NCI-H345 (cell line): ENCODE measurements around the gene GOLGA6L6.
"Not testable (repeated sequence)": the region's sequence is repeated elsewhere in the genome, so short reads cannot be mapped to it uniquely, and the experiment has no call there.

Experiments
- DNase-seq: peaks from one replicate; lab custom pipeline; 2025; lab: John Stamatoyannopoulos, UW

Gene GOLGA6L6, protein sequence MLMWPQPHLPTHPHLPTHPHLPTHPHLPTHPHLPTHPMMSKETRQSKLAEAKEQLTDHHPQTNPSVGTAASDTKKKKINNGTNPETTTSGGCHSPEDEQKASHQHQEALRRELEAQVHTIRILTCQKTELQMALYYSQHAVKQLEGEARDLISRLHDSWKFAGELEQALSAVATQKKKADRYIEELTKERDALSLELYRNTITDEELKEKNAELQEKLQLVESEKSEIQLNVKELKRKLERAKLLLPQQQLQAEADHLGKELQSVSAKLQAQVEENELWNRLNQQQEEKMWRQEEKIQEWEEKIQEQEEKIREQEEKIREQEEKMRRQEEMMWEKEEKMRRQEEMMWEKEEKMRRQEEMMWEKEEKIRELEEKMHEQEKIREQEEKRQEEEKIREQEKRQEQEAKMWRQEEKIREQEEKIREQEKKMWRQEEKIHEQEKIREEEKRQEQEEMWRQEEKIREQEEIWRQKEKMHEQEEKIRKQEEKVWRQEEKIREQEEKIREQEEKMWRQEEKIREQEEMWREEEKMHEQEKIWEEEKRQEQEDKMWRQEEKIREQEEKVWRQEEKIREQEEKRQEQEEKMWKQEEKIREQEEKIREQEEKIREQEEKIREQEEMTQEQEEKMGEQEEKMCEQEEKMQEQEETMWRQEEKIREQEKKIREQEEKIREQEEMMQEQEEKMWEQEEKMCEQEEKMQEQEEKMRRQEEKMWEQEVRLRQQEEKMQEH

DNA sequence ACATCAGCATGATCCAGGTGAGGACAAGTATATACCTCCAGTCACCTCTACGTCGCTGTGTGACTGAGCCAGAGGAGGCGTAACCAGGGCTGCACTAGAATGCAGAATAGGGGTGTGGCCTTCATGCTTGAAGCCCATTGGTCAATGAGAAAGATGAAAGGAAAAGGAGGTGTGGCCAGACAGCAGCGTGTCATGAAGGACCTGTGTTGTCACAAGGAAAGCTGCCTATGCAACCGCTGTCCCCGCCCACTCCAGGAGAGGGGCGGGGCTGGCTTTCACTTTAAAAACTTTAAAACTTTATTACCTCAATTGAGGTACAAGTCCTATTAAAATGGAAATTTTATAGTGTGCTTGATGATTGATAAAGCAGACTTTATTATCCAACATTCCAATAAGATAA lies at the start of gene GOLGA6L6:
TSS of gene GOLGA6L6 (minus strand) at position 101 of the 400 bp plus-strand sequence. CDS start at position 10, 91 bp downstream.
- not testable (repeated sequence) for DNase-seq

DNA sequence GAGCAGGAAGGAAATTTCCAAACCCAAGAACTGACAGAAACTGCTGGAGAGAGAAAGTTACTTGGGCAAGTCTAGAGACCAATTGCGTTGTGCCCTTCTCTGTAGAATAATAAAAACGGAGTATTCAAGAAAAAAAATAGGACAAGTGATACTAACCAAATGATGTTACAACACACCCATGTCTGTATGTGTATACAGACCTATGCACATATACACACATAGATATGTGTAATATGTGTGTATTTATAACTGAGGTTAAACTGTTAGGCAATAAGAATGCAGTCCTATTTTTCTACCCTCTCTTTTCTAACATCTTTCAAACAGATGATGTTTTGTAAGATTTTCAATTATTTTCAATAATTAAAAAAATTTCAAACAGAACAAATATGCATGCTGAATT lies 48.5 kb upstream of the GOLGA6L6 start:
- DNase-seq: not testable (repeated sequence)

DNA sequence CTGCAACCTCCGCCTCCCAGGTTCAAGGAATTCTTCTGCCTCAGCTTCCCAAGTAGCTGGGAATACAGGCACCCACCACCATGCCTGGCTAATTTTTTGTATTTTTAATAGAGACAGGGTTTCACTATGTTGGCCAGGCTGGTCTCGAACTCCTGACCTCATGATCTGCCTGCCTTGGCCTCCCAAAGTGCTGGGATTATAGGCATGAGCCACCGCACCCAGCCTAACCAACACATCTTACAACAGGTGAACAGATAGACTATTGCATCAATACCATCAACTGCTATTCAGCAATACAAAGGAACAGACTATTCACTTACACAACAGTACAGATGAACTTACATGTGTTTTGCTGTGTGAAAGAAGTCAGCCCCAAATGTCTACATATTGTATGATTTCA lies 45.2 kb upstream of the GOLGA6L6 start:
- not testable (repeated sequence) for DNase-seq

DNA sequence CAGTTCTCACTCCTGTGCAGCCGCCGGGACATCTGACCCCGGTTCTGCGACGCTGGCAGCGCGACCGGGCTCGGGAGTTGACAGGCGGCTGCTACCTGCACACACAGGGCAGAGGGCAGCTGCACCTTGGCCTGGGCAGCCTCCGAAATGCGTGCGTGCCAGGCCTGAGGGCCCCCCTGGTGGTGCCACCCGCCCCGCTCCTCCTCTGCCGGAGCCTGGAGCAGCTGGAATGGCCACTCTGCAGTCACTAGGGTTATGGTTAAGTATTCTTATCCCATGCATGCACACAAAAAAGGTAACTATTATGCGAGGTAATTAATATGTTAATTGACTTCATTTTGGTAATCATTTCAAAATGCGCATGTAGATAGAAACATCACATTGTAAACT lies 41.1 kb upstream of the GOLGA6L6 start:
- DNase-seq: not testable (repeated sequence)

DNA sequence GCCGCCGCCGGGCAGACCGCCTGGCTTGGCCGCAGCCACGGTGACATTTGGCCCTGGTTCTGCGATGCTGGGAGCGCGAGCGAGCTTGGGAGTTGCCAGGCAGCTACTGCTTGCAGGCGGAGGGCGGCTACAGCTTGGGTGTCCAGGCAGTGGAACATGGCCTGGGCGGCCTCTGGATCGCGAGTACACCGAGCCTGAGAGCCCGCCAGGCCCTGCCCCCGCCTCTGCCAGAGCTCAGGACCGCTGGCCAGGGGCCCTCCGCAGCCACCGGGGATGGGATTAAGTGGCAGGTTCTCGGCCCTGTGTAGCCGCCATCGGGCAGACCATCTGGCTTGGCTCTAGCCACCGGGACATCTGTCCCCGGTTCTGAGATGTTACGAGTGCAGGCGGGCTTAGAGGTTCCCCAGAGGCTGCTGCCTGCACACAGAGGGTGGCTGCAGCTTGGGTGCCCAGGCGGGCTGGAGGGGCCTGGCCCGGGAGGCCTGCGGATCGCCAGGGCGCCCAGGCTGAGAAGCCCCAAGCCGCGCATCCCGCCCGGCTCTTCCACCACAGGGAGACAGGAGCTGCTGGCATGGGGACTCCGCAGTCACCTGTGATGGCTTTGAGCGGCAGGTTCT lies 40.6 kb upstream of the GOLGA6L6 start:
- not testable (repeated sequence) for DNase-seq

DNA sequence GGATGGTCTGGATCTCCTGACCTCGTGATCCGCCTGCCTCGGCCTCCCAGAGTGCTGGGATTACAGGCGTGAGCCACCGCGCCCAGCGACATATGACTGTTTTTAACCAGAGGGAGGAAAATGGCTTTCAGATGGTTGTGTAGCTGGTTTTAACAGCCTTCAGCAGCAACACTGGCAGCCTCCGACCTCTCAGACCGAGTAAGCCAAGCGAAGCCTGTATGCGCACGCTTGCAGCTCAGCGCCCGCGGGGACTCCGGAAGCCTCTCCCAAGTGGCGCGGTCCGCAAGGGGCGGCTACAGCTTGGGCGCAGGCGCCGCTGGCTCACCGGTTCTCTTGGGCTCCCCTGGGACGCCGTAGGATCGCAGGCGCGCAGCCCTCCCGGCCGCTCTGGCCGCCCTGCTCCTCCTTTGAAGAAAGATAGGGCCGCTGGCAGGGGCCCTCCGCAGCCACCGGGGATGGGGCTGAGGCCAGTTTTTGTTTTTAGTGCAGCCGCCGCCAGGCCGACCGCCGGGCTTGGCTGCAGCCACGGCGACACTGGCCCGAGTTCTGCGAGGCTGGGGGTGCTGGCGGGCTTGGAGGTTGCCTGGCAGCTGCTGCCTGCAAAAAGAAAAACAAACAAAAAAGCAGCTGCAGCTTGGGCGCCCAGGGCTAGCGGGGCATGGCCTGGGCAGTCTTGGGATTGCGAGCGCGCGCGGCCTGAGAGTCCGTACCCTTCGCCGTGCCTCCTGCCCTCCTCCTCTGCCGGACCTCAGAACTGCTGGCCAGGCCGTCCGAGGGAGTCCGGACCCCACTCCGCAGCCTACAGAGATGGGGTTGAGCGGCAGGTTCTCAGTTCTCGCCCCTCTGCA lies 39.9 kb upstream of the GOLGA6L6 start:
- DNase-seq: not testable (repeated sequence)

DNA sequence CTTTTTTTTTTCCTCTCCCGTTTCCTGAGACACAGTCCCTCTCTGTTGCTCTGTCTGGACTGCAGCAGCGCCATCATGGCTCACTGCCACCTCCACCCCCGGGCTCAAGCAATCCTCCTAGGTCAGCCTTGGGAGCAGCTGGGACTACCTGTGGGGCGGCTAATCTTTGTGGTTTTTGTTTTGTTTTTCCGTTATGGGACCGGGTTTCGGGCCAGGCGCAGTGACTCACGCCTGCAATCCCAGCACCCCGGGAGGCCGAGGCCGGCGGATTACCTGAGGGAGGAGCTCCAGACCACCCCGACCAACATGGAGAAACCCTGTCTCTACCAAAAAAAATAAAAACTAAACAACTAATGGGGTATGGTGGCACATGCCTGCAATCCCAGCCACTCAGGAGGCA lies 38.1 kb upstream of the GOLGA6L6 start:
- not testable (repeated sequence) for DNase-seq

DNA sequence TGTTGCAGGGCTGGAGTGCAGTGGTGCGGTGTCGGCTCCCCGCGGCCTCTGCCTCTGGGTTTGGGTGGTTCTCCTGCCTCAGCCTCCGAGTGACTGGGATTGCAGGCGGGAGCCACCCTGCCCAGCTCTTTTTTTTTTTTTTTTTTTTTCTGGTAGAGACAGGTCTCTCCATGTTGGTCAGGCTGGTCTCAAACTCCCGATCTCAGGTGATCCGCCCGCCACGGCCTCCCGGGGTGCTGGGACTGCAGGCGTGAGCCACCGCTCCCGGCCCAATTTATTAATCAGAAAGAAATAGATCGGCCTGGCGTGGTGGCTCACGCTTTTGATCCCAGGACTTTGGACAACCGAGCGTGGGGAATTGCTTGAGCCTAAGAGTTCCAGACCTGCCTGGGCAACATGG lies 9.7 kb upstream of the GOLGA6L6 start:
- DNase-seq: not testable (repeated sequence)

DNA sequence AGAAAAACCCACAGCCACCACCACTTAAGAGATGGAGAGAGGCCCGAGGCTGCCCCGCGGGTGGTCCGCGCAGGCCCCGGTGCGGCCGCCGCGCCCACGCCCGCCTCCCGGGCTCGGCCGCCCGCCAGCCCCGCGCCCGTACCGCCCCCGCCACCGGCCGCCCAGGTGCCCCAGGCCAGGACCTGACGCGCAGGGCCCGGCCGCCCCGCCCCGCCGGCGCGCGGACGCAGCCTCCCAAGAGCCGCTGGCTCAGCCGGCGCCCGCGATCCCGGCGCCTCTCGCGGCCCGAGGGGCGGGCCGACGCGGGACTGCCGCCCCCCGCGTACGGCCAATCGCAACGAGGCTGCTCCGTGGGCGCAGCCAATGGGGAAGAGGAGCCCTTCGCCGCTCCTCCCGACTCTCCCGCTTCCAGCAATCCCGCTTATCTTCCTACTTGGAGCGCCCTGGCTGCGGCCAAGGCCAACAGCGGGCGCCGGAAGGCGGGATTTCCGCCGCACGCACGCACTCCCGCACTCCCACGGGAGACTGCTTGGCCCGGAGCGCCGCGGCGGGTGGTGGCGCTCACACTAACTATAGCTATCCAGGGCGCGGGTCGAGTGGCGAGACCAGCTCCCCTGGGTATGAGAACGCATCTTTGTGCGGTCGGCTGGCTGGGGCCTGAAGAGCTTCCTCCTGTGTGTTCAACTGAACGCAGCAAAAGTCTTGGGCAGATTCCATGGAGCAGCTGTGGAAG lies 35.5 kb downstream of the GOLGA6L6 start:
- not testable (repeated sequence) for DNase-seq

DNA sequence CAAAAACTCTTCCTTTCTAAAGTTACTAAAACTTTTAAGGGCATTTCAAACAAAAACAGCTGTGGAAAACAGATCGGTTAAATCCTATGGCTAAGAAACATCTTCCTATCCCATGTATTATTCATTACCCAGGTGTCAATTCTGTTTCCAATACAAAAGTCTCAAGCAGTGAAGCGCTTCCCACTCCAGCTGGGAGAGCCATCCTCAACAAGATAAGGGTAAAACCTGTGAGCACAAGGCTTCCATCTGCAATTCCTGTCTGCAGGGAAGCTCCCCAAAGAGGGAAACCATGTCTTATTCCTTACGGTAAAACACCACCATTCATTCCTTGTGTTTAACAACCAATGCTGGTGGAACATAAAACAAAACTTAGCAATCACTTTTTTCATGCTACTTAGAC lies 38.8 kb downstream of the GOLGA6L6 start:
- DNase-seq: not testable (repeated sequence)

DNA sequence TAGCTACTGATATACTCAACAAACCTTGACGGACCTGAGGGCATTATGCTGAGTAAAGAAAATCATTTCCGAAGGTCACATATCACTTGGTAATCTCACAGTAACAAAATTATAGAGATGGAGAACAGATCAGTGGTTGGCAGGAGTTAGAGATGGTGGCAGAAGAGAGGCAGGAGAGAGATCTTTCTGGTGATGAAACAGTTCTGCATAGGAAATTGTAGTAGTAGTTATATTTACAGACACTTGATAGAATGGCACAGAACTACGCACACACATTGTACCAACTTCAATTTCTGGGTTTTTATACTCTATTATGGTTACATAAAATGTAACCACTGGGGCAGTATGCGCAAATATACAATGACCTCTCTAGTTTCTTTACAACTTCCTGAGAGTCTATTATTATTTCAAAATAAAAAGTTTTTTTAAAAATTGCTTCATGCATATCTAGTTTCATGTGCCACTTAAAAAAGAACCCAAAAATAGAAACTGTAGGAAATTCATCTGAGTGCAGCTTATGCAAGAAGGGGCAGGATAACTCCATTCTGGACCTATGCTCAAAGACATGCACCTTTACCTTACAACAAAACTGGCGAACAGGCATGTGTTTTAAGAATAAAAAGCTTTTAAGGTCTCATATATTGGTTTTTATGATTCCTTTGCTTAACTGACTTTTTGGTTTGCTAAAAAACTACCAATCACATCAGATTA lies 39.9 kb downstream of the GOLGA6L6 start:
- DNase-seq: not testable (repeated sequence)

DNA sequence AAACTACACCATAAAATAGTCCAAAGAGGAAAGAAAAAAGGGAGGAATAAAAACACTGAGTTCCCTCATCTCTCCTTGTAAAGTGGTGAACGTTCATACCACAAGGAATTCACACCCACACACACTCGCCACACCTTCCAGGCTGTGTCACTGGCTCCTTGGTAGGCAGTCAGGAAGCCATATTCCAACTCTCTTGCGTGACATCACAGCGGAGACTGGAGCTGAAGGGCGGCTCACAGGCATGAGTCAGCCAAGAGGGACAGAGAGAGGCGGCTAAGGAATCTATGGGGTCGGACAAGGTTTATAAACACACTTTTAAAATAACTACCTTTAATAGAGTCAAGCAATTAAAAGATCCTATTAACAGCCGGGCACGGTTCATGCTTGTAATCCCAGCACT lies 43.8 kb downstream of the GOLGA6L6 start:
- DNase-seq: not testable (repeated sequence)

DNA sequence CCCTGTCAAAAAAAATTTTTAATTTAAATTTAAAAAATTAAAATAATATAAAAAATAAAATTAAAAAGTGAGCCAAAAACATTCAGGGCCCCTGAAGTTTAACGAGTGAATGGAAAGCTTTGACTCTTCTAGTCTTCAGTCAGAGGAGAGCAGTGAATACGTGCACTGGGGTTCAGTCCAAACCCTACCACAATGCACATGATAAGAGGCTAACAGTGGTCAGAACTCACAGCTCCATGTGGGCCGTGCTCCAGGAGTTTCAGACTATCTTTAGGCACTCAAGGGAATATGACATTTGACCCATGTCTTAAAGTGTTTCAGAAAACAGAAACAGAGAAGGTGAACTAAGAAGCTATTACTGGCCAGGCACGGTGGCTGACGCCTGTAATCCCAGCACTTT lies 48.6 kb downstream of the GOLGA6L6 start:
- not testable (repeated sequence) for DNase-seq

DNA sequence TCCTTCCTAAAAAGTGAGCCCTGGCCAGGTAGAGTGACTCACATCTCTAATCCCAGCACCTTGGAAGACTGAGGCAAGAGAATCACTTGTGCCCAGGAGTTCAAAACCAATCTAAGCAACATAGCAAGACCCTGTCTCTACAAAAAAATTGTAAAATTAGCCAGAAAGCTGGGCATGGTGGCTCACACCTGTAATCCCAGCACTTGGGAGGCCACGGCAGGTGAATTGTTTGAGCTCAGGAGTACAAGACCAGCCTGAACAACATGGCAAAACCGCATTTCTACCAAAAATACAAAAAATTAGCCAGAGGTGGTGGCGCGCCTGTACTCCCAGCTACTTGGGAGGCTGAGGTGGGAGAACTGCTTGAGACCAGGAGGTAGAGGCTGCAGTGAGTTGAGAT lies 49.0 kb downstream of the GOLGA6L6 start:
- not testable (repeated sequence) for DNase-seq

DNA sequence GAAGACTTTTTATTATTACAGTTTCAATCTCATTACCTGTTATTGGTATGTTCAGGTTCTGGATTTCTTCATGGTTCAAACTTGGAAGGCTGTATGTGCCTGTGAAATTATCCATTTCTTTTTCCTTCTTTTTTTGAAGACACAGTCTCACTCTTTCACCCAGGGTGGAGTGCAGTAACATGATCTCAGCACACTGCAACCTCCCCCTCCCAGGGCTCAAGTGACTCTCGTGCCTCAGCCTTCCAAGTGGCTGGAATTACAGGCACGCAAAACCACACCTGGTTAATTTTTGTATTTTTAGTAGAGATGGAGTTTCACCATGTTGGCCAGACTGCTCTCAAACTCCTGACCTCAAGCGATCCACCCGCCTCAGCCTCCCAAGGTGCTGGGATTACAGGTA lies 52.3 kb downstream of the GOLGA6L6 start:
- not testable (repeated sequence) for DNase-seq
